Measurements from ENCODE around the gene STAT3. TPM values are rescaled to one million over a fixed set of nuclear protein-coding genes. Genes with fewer than 3 reads are reported as not detected.

The STAT3 gene
- total RNA-seq, 4 donors from 2014 or later: 146 to 253 (median 205) TPM

DNA sequence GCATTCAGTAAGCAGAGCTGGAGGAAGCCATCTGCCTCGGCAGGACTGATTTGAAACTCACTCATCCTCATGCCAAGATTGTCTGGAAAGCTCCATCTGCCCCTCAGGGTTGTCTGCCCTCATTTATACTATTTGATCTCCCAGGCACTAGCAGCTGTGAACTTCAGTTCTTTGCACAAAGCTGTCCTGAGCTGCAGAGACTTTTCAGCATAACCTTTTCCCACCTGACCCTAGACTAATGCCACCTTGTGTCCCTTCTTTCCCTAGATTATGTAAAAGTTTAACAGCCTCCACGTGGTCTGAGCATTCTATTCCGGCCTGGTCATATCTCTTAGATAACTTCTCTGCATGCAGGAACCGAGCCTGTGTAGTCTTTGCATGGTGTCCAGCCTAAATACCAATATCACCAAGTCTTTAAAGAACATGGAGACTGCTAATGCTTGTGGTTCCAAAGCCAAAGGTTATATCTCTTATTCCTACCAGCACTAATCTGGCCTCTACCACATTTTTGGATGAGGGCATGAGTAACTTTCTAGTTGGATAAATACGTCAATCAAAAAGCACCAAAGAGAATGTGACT lies 70.9 kb downstream of the STAT3 start:
- Histone ChIP-seq H3K4me3 (no peak overlapping the region), H3K27ac (no peak overlapping the region), H3K27me3 (no peaks in the 10 kb centered on the region), H3K4me1 (peaks cover 0 to 43% (median 7%) of the 10 kb centered on the region in 3 donors), H3K9me3 (no peaks in the 10 kb centered on the region), H3K36me3 (peaks cover 0 to 96% of the 10 kb centered on the region in 2 donors)
- TF ChIP-seq POLR2AphosphoS5 (IDR thresholded peaks at IDR 0.05) (no peak), POLR2A (IDR thresholded peaks at IDR 0.05) (no peak), EP300 (IDR thresholded peaks at IDR 0.05) (no peak)
- TF ChIP-seq, protein P1, sequence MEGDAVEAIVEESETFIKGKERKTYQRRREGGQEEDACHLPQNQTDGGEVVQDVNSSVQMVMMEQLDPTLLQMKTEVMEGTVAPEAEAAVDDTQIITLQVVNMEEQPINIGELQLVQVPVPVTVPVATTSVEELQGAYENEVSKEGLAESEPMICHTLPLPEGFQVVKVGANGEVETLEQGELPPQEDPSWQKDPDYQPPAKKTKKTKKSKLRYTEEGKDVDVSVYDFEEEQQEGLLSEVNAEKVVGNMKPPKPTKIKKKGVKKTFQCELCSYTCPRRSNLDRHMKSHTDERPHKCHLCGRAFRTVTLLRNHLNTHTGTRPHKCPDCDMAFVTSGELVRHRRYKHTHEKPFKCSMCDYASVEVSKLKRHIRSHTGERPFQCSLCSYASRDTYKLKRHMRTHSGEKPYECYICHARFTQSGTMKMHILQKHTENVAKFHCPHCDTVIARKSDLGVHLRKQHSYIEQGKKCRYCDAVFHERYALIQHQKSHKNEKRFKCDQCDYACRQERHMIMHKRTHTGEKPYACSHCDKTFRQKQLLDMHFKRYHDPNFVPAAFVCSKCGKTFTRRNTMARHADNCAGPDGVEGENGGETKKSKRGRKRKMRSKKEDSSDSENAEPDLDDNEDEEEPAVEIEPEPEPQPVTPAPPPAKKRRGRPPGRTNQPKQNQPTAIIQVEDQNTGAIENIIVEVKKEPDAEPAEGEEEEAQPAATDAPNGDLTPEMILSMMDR (IDR thresholded peaks at IDR 0.05): no peak
- 44 to 49% methylated on average over 2 to 5 of the region's 5 CpGs for WGBS, 2 donors (ENCODE audit: low coverage in 1 of 2)
- no peak for ATAC-seq

DNA sequence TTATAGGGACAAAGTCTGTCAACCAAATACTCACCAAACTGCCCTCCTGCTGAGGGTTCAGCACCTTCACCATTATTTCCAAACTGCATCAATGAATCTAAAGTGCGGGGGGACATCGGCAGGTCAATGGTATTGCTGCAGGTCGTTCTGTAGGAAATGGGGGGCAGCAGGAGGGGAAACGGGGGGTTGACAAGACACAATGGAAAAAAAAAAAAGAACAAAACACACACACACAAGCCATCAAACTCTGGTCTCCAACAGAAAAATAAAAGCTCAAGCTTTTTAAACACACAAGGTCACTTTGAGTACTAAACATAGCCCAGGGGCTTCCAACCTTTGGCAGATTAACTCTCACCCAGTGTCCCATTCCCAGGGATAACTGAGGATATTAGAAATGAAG lies 71.5 kb downstream of the STAT3 start:
- H3K27ac ChIP-seq: no peak overlapping the region
- no peak for ATAC-seq
- no peaks in the 10 kb centered on the region for H3K9me3 ChIP-seq
- TF ChIP-seq POLR2A (IDR thresholded peaks at IDR 0.05) (no peak), EP300 (IDR thresholded peaks at IDR 0.05) (no peak), POLR2AphosphoS5 (IDR thresholded peaks at IDR 0.05) (no peak)
- TF ChIP-seq, protein P1 (IDR thresholded peaks at IDR 0.05): no peak
- WGBS, 2 donors (ENCODE audit: low coverage in 1 of 2): 90 to 100% methylated on average over 1 to 2 of the region's 4 CpGs
- peaks cover 0 to 90% of the 10 kb centered on the region in 2 donors for H3K36me3 ChIP-seq
- H3K27me3 ChIP-seq: no peaks in the 10 kb centered on the region
- H3K4me1 ChIP-seq: peaks cover 0 to 47% (median 11%) of the 10 kb centered on the region in 3 donors
- H3K4me3 ChIP-seq: no peak overlapping the region

DNA sequence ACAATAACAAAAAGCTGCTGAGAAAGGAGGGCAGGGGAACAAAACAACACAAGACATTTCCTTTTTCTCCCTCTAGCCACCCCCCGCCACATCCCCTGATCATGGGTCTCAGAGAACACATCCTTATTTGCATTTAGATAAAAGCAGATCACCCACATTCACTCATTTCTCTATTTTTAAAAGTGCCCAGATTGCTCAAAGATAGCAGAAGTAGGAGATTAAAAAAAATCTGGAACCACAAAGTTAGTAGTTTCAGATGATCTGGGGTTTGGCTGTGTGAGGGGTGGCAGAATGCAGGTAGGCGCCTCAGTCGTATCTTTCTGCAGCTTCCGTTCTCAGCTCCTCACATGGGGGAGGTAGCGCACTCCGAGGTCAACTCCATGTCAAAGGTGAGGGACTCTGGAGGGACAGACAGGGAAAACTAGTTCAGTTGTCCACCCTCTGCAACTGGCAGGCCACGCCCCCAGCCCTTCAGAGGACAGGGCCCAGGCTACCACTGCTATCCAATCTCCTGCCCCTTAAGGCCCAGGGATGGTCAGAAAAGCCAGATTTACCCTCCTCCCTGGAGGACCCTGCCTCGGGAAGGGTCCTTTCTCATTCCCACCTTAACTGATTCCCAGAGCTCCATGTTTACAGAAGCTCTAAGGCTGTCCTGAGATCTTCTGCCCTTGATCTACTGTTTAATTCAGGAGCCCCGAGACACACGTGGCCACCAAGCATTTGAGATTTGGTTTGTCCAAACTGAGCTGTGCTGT lies 72.7 kb downstream of the STAT3 start:
- no peak for ATAC-seq
- Histone ChIP-seq H3K36me3 (peaks cover 0 to 84% of the 10 kb centered on the region in 2 donors), H3K9me3 (no peaks in the 10 kb centered on the region), H3K4me3 (no peak overlapping the region), H3K27ac (peak overlapping the region in 1 of 4 donors; percentile 39), H3K27me3 (no peaks in the 10 kb centered on the region), H3K4me1 (peaks cover 0 to 58% (median 20%) of the 10 kb centered on the region in 3 donors)
- TF ChIP-seq EP300 (IDR thresholded peaks at IDR 0.05): no peak
- TF ChIP-seq POLR2AphosphoS5 (IDR thresholded peaks at IDR 0.05): no peak
- TF ChIP-seq POLR2A (IDR thresholded peaks at IDR 0.05): no peak
- TF ChIP-seq, protein P1 (IDR thresholded peaks at IDR 0.05): no peak
- WGBS, 2 donors (ENCODE audit: low coverage in 1 of 2): 75 to 90% methylated on average over 4 to 10 of the region's 10 CpGs

DNA sequence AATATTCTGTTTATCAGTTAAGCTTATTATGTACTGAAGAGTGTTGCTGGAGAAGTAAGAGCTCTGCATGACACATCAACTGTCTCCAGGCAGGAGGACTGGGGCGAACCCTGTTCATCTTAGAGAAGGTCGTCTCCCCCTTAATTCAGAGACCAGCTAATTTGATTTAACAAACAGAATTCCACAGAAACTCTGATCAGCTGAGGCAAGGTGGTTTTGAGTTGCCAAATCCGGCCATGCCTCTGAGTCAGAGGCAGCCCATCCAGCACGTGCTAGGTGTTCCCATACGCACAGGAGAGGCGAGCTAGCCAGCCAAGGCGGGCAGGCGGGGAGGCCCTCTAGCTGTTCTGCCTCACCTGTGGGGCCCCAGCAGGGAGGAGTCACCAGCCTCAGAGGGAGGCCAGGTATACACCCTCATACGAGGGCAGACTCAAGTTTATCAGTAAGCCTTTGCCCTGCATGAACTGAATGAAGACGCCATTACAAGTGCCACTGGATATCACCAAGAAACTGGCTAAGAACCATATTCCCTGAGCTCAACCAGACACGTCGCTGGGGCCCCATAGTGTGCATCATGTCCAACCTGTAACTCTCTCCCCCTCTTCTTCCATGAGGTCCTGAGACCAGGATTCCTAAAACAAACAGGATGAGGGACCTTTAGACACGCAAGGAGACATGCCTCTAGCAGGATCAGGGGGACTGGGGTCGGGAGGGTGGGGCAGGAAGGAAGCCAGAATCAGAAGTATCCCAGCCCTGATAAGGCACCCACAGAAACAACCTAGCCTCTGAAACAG lies 74.3 kb downstream of the STAT3 start:
- peak overlapping the region in 3 of 4 donors; percentile 34 to 93 (median 35) for H3K27ac ChIP-seq
- no peaks in the 10 kb centered on the region for H3K27me3 ChIP-seq
- 80% methylated on average over 1 of the region's 14 CpGs; no CpG with 5 or more reads in 1 of the 2 donors for WGBS, 2 donors (ENCODE audit: low coverage in 1 of 2)
- H3K9me3 ChIP-seq: no peaks in the 10 kb centered on the region
- no peak for ATAC-seq
- peaks cover 0 to 82% of the 10 kb centered on the region in 2 donors for H3K36me3 ChIP-seq
- TF ChIP-seq POLR2A (IDR thresholded peaks at IDR 0.05) (peak in 1 of 2 donors; percentile 6), EP300 (IDR thresholded peaks at IDR 0.05) (no peak)
- H3K4me3 ChIP-seq: no peak overlapping the region
- peaks cover 0 to 64% (median 20%) of the 10 kb centered on the region in 3 donors for H3K4me1 ChIP-seq

DNA sequence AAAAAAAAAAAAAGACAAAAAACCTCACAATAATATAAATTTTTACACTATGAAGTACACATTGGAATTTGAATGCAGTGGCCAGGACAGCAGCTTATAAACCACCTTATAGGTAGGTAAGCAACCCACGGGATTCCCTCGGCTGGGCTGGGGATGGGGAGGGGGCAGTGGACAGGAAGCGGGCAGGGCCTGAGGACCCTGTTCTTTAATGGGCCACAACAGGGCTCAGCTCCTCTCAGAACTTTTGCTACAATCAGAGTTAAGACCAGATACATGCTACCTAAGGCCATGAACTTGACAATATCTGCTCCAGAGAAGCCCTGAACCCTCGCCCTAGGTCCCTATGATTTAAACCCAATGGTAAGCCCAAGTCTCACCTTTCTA lies 74.9 kb downstream of the STAT3 start:
- Histone ChIP-seq H3K4me1 (peaks cover 0 to 65% (median 20%) of the 10 kb centered on the region in 3 donors), H3K9me3 (no peaks in the 10 kb centered on the region), H3K27me3 (no peaks in the 10 kb centered on the region), H3K27ac (peak overlapping the region in 2 of 4 donors; percentile 35 to 93), H3K36me3 (peaks cover 0 to 82% of the 10 kb centered on the region in 2 donors), H3K4me3 (no peak overlapping the region)
- ATAC-seq: no peak
- no peak for TF ChIP-seq EP300 (IDR thresholded peaks at IDR 0.05)
- TF ChIP-seq POLR2A (IDR thresholded peaks at IDR 0.05): no peak
- no peak for TF ChIP-seq POLR2AphosphoS5 (IDR thresholded peaks at IDR 0.05)
- TF ChIP-seq, protein P1 (IDR thresholded peaks at IDR 0.05): no peak
- 86 to 92% methylated on average over 4 of the region's 4 CpGs for whole genome bisulfite sequencing, 2 donors (ENCODE audit: low coverage in 1 of 2)
